CD4-positive, alpha-beta T cell treated with Interleukin-15 for 4 hours (primary cell): Measurements from ENCODE around the gene TMEM164.
"Not testable (repeated sequence)": the region's sequence is repeated elsewhere in the genome, so short reads cannot be mapped to it uniquely, and the experiment has no call there.

Experiments
- DNase-seq: peaks from one replicate; pipeline ENCODE4 v3.0.0-alpha.2; 2020; ENCODE audit warnings: low spot score

Gene TMEM164

GRCh38 chrX:110133735-110134370 is 130.9 kb downstream of the TMEM164 start:
- DNase-seq: no peak

- DNase-seq: no peak
These were observed 132.7 kb downstream of the TMEM164 start for GRCh38 chrX:110135618-110136017.

GRCh38 chrX:110136136-110136535 is 133.2 kb downstream of the TMEM164 start:
- no peak for DNase-seq

- DNase-seq: no peak
These were observed 135.6 kb downstream of the TMEM164 start for GRCh38 chrX:110138557-110138956.

- no peak for DNase-seq
These were observed 136.3 kb downstream of the TMEM164 start for GRCh38 chrX:110139172-110139571.

- DNase-seq: no peak
These were observed 139.2 kb downstream of the TMEM164 start for GRCh38 chrX:110142096-110142495.

- DNase-seq: no peak
These were observed 140.7 kb downstream of the TMEM164 start for GRCh38 chrX:110143454-110144210.

- no peak for DNase-seq
These were observed 142.4 kb downstream of the TMEM164 start for GRCh38 chrX:110145311-110145710.

GRCh38 chrX:110145854-110146253 is 142.9 kb downstream of the TMEM164 start:
- peak; percentile 21 for DNase-seq

GRCh38 chrX:110146521-110146920 is 143.6 kb downstream of the TMEM164 start:
- peak; percentile 40 for DNase-seq

- no peak for DNase-seq
These were observed 150.3 kb downstream of the TMEM164 start for GRCh38 chrX:110153244-110153643.

GRCh38 chrX:110153896-110154295 is 151.0 kb downstream of the TMEM164 start:
- DNase-seq: no peak

- DNase-seq: not testable (repeated sequence)
These were observed 151.4 kb downstream of the TMEM164 start for GRCh38 chrX:110154328-110154727.

- DNase-seq: no peak
These were observed 152.8 kb downstream of the TMEM164 start for GRCh38 chrX:110155759-110156158.

- peak; percentile 26 for DNase-seq
These were observed 153.3 kb downstream of the TMEM164 start for GRCh38 chrX:110156167-110156754.

- DNase-seq: no peak
These were observed 154.5 kb downstream of the TMEM164 start for GRCh38 chrX:110157444-110157843.

- no peak for DNase-seq
These were observed 156.3 kb downstream of the TMEM164 start for GRCh38 chrX:110159235-110159634.

- DNase-seq: no peak
These were observed 157.0 kb downstream of the TMEM164 start for GRCh38 chrX:110159865-110160264.

GRCh38 chrX:110161361-110161686 is 158.4 kb downstream of the TMEM164 start:
- DNase-seq: no peak

GRCh38 chrX:110162131-110162530 is 159.2 kb downstream of the TMEM164 start:
- no peak for DNase-seq

GRCh38 chrX:110162867-110163266 is 160.0 kb downstream of the TMEM164 start:
- DNase-seq: no peak

GRCh38 chrX:110163488-110163887 is 160.6 kb downstream of the TMEM164 start:
- DNase-seq: no peak

- DNase-seq: peak; percentile 40
These were observed 165.1 kb downstream of the TMEM164 start for GRCh38 chrX:110167952-110168451.
